Spleen (tissue), 7 donors: ENCODE data around the gene SEMA3A.

Experiments
- CTCF ChIP-seq, 11 experiments: fragments of 200-600 bp in 7 of 11; fragments of 450-650 bp in 4 of 11; sonication (generic) in 4 of 11; IDR thresholded peaks in 8 of 11; conservative IDR thresholded peaks in 3 of 11; 1 replicate in 7 of 11; 2 replicates in 4 of 11; pipeline versions ENCODE4 v1.4.0 to v1.8.0; 2016 to 2021; ENCODE audit warnings: antibody characterized with exemption in 11 of 11, inconsistent platforms in 4 of 11, mild to moderate bottlenecking in 1 of 11
- POLR2A ChIP-seq, 3 donors: fragments of 450-650 bp; IDR thresholded peaks; one replicate each; pipeline ENCODE4 v1.5.1; 2017; ENCODE audit warnings: antibody characterized with exemption in 3 of 3, mild to moderate bottlenecking in 1 of 3
- POLR2AphosphoS5 ChIP-seq, 3 donors: sonication (generic); formaldehyde crosslinking; IDR thresholded peaks; one replicate each; pipeline ENCODE4 v1.5.1; 2017; ENCODE audit warnings: antibody characterized with exemption in 3 of 3
- donor health status: DM: no; HTN: no; CAD: no; lungs with moderate emphysema.
- donor health status: DM: no; HTN: no; CAD: no.
- donor health status: DM: no; HTN: no; CAD: no.

GRCh38 chr7:84003191-84003590 is 191.4 kb downstream of the SEMA3A start:
- TF ChIP-seq POLR2A (IDR thresholded peaks at IDR 0.05): no peak
- TF ChIP-seq CTCF (IDR thresholded peaks at IDR 0.05 in 8 of 11, conservative IDR thresholded peaks at IDR 0.05 in 3 of 11): no peak
- no peak for TF ChIP-seq POLR2AphosphoS5 (IDR thresholded peaks at IDR 0.05)
